NCI-H1417 treated with DMSO at 0.1 percent for 48 hours (cell line): Measurements from ENCODE around the gene CACNA1A.

Experiments used
- DNase-seq: peaks from one replicate; lab custom pipeline; 2025; lab: John Stamatoyannopoulos, UW

CACNA1A gene

DNA sequence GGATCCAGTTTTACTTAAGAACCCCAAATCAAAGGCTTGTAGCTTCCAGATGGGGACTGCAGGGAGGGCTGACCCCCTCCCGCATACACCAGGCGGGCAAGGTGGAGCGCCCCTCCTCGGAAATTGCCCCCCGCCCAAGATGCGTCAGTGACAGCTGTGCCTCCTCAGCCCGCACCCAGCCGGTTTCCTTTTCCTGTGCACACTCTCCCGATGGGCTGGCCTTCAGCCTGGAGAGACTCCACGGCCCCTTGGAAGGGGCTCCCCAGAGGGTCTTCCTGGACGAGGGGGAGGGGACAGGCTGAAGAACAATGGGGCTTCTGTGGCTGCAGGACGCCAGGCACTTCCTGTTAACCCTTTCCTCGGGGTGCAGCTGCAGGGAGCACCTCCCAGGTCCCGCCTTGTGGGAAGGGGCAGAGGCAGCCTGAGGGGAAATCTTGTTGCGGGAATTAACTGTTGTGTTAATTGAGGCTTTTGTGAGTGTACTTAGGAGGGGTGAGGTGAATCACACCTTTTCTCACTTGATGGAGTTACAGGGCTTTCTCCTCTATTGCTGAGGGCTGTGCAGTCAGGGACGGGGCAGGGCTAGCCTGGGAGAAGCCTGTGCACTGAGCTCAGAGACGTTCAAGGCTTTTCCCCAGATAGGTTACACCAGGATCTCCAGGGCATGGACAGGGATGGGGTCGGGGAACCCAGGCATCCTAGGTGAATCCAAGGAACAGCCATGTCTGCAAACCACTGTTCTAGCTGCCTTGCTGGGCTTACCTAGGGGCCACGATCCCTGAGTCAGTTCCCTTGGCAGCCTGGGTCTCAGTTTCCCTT is 341.7 kb downstream of the CACNA1A start:
- DNase-seq: peak; percentile 89

DNA sequence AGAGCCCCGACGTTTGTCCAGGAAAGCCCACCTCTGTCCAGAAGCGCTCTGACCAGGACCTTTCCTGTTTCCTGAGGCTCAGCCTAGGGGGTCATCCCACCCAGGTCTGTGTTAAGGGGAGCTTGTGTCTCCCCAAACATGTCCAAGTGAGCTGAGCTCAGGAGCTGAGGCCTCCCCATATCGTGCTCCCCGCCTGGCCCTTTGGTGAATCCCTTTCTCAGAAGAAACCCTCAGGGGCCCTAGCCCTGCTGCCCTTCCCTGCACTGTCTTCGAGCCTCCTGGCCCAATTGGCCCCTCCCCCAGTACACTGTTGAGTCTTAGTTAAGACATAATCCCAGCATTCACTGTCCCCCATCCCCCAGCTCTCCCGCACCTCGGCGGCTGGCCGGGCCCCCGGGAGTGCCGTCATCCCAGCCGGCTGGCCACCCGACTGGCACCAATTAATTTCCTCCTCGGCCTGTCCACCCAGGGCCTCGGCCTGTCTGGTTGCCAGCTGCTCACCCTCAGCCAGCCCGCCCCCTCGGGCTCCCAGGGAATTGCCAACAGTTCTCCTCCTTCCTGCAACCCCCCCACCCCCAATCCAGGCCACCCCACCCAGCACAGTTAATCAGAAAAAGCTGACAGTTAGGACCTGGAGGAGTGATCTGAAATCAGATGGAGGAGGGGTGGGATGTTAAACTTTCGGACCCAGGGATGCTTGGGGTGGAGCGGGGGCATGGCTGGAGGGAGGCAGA is 342.5 kb downstream of the CACNA1A start:
- peak; percentile 23 for DNase-seq

DNA sequence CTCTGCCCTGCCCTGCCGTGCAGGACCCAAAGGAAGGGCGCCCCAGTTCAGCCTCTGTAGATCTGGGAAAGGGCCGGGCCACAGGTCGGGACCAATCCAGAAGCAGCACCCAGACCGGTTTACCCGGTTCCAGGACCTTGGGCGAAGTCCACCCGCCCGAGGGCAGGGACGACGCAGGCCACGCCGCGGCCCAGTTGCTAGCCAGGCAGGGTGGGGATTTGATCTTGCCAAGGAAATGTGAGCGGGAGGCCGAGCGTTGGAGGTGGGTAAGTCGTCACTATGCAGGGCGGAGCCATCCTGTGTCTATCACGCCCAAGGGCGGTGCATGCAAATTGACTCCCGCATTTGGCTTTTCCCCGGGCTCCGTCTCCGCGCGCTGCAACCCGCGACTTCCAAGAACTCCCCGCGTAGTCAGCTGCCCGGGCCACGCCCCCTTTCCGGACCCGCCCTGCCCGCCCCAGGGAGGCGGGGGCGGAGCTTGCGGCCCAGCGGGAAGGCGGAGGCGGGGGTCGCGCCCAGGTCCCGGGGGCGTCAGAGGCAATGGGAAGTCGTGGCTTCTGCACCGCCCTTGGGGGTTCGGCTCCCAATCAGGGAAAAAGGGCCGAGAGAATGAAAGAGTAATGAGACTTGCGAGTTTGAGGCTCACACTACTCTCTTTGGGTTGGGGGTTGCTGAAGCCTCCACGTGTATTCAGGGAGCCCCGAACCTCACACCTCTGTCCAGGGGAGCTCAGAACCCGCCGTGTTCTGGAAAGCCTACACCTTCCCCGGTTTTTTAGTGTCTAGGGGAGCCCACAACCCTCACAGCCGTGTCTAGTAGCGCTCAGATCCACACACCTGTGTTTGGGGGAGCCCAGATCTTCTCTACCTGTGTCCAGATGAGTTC is 343.3 kb downstream of the CACNA1A start:
- peak; percentile 79 for DNase-seq

DNA sequence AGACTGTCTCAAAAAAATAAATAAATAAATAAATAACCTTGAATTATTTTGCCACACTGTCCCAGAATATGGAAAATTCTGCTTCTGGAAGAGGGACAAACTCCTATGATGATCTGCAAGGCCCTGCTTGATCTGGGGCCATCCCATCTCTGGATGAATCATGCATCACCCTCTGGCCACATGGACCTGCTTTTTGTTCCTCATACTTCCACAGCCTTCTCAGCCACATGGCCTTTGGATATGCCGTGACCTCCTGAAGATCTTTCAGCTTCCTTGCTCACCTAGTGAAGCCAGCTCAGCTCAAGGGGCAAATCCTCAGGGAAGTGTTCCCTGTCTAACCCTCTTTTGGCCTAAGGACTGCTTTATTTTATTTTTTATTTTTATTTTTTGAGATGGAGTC is 345.7 kb downstream of the CACNA1A start:
- no peak for DNase-seq

DNA sequence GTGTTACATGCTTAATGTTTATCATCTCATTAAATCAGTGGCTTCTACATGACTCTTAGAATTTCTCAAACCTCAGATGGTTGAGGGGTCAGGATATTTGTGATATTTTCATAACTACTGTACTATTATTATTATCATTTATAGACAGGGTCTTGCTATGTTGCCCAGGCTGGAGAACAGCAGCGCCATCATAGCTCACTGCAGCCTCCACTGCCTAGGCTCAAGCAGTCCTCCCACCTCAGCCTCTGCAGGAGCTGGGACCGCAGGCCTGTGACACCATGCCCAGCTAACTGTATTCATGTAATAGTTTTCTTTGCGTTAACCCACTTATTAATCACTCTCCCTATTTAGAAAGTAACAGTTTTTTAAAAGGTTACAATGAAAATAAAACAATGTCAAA is 346.6 kb downstream of the CACNA1A start:
- no peak for DNase-seq
